Endodermal cell (in vitro differentiated cells): ENCODE measurements around the gene MGAT3. TPM values are rescaled to one million over a fixed set of nuclear protein-coding genes. Genes with fewer than 3 reads are reported as not detected.

Source experiments
- DNase-seq: peaks from one replicate; pipeline ENCODE4 v3.0.0-alpha.2; 2017
- H3K27ac ChIP-seq: 2 replicates; pipeline ENCODE4 v1.5.1; 2013; ENCODE audit warnings: mild to moderate bottlenecking, low read depth, low read length, moderate library complexity
- H3K27me3 ChIP-seq: 2 replicates; pipeline ENCODE4 v1.6.1; 2013; ENCODE audit warnings: mild to moderate bottlenecking, low read length, moderate library complexity; ENCODE audit not compliant: insufficient read depth, control insufficient read depth, poor library complexity, severe bottlenecking
- H3K36me3 ChIP-seq: 2 replicates; pipeline ENCODE4 v1.7.0; 2013; ENCODE audit warnings: mild to moderate bottlenecking, low read length, moderate library complexity; ENCODE audit not compliant: control insufficient read depth, insufficient read depth
- H3K4me1 ChIP-seq: one replicate; pipeline ENCODE4 v1.7.0; 2013; ENCODE audit warnings: low read length; ENCODE audit not compliant: control insufficient read depth, insufficient read depth
- H3K4me3 ChIP-seq: 2 replicates; pipeline ENCODE4 v1.5.1; 2013; ENCODE audit warnings: mild to moderate bottlenecking, low read length, moderate library complexity
- H3K9ac ChIP-seq: 2 replicates; pipeline ENCODE4 v1.6.1; 2013; ENCODE audit warnings: mild to moderate bottlenecking, low read length, moderate library complexity; ENCODE audit not compliant: poor library complexity, severe bottlenecking; ENCODE audit errors: extremely low read depth
- H3K9me3 ChIP-seq: 2 replicates; pipeline ENCODE4 v1.6.1; 2013; ENCODE audit warnings: mild to moderate bottlenecking, low read length, moderate library complexity; ENCODE audit not compliant: control insufficient read depth
- H3K27ac Mint-ChIP-seq: 2 replicates; pipeline ENCODE4 v1.8.0; 2020; ENCODE audit warnings: mixed read lengths
- H3K27me3 Mint-ChIP-seq: 2 replicates; pipeline ENCODE4 v1.8.0; 2021; ENCODE audit warnings: mild to moderate bottlenecking, mixed read lengths; ENCODE audit not compliant: insufficient read depth
- H3K36me3 Mint-ChIP-seq: 2 replicates; pipeline ENCODE4 v1.8.0; 2020; ENCODE audit warnings: low read depth, mixed read lengths
- H3K4me1 Mint-ChIP-seq: 2 replicates; pipeline ENCODE4 v1.8.0; 2020; ENCODE audit warnings: mixed read lengths
- H3K4me3 Mint-ChIP-seq: 2 replicates; pipeline ENCODE4 v1.8.0; 2020; ENCODE audit warnings: mild to moderate bottlenecking, moderate library complexity, mixed read lengths
- H3K9me3 Mint-ChIP-seq: 2 replicates; pipeline ENCODE4 v1.8.0; 2020; ENCODE audit warnings: mild to moderate bottlenecking, mixed read lengths
- WGBS, 2 experiments: methylation state at CpG; one replicate each; pipeline versions ENCODE4 v1.1.5 to v1.1.7; 2013; ENCODE audit warnings: missing lambda C conversion rate in 2 of 2, mixed read lengths in 1 of 2; ENCODE audit not compliant: insufficient coverage in 1 of 2, insufficient read length in 1 of 2; 5-methylcytosine and 5-hydroxymethylcytosine counted together
- total RNA-seq, 2 donors: library from RNA; stranded (reverse); fragmentation: NEBNext Ultra II Directional in 1 of 2; extraction: Animal tissue kit (Norgen Biotek cat#: 25700) in 1 of 2; gene quantifications; 2 replicates in 1 of 2; 3 replicates in 1 of 2; pipeline ENCODE4 v1.2.1, GENCODE V29; 2021
- TF ChIP-seq, protein P1 (sequence below): fragments of 200-600 bp; sonication (generic); conservative IDR thresholded peaks from 2 replicates; pipeline ENCODE4 v1.5.0; 2021; ENCODE audit warnings: antibody characterized with exemption, mild to moderate bottlenecking

MGAT3 gene
- total RNA-seq, 2 donors from 2014 or later: 9.0 to 16.7 TPM

- H3K27ac Mint-ChIP-seq: no peak overlapping the region
- Histone ChIP-seq H3K27me3 (no peaks in the 10 kb centered on the region), H3K27ac (no peak overlapping the region), H3K9me3 (no peaks in the 10 kb centered on the region), H3K36me3 (peaks cover 88% of the 10 kb centered on the region), H3K4me3 (no peak overlapping the region), H3K4me1 (no peaks in the 10 kb centered on the region), H3K9ac (no peak overlapping the region)
- peaks cover 89% of the 10 kb centered on the region for H3K36me3 Mint-ChIP-seq
- no peaks in the 10 kb centered on the region for H3K9me3 Mint-ChIP-seq
- H3K27me3 Mint-ChIP-seq: peaks cover 59% of the 10 kb centered on the region
- TF ChIP-seq, protein P1, sequence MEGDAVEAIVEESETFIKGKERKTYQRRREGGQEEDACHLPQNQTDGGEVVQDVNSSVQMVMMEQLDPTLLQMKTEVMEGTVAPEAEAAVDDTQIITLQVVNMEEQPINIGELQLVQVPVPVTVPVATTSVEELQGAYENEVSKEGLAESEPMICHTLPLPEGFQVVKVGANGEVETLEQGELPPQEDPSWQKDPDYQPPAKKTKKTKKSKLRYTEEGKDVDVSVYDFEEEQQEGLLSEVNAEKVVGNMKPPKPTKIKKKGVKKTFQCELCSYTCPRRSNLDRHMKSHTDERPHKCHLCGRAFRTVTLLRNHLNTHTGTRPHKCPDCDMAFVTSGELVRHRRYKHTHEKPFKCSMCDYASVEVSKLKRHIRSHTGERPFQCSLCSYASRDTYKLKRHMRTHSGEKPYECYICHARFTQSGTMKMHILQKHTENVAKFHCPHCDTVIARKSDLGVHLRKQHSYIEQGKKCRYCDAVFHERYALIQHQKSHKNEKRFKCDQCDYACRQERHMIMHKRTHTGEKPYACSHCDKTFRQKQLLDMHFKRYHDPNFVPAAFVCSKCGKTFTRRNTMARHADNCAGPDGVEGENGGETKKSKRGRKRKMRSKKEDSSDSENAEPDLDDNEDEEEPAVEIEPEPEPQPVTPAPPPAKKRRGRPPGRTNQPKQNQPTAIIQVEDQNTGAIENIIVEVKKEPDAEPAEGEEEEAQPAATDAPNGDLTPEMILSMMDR: no peak
- no peaks in the 10 kb centered on the region for H3K4me1 Mint-ChIP-seq
- H3K4me3 Mint-ChIP-seq: no peak overlapping the region
- DNase-seq: no peak
- WGBS, 2 experiments: 96 to 100% methylated on average over 5 to 12 of the region's 13 CpGs
Measured at GRCh38 chr22:39511226-39511625, 54.4 kb downstream of the MGAT3 start.

DNA sequence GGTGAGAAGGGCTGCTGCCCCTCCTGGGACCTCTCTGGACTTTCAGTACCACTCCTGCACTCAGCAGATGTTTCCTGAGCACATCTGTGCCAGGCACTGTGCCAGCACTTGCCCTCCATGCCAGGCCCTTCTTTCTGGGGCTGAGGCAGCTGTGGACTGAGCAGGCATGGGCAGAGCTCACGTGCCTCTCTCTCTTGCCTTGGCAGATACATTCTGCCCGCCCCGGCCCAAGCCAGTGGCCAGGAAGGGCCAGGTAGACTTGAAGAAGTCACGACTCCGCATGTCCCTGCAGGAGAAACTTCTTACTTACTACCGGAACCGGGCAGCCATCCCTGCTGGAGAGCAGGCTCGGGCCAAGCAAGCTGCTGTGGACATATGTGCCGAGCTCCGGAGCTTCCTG, 55.2 kb downstream of the MGAT3 start:
- Histone ChIP-seq H3K4me3 (no peak overlapping the region), H3K36me3 (peaks cover 87% of the 10 kb centered on the region), H3K9ac (no peak overlapping the region), H3K27me3 (no peaks in the 10 kb centered on the region), H3K4me1 (no peaks in the 10 kb centered on the region), H3K27ac (no peak overlapping the region), H3K9me3 (no peaks in the 10 kb centered on the region)
- H3K36me3 Mint-ChIP-seq: peaks cover 84% of the 10 kb centered on the region
- no peak for DNase-seq
- no peak overlapping the region for H3K4me3 Mint-ChIP-seq
- H3K9me3 Mint-ChIP-seq: no peaks in the 10 kb centered on the region
- H3K27me3 Mint-ChIP-seq: peaks cover 51% of the 10 kb centered on the region
- H3K4me1 Mint-ChIP-seq: no peaks in the 10 kb centered on the region
- 94 to 95% methylated on average over 3 to 10 of the region's 10 CpGs for WGBS, 2 experiments
- TF ChIP-seq, protein P1: no peak
- H3K27ac Mint-ChIP-seq: no peak overlapping the region

GRCh38 chr22:39513791-39514190, 57.0 kb downstream of the MGAT3 start:
- H3K4me1 Mint-ChIP-seq: peaks cover 3% of the 10 kb centered on the region
- H3K27ac Mint-ChIP-seq: no peak overlapping the region
- H3K9me3 Mint-ChIP-seq: no peaks in the 10 kb centered on the region
- TF ChIP-seq, protein P1: no peak
- WGBS, 2 experiments: 96 to 97% methylated on average over 7 to 18 of the region's 18 CpGs
- Histone ChIP-seq H3K4me3 (no peak overlapping the region), H3K9ac (no peak overlapping the region), H3K36me3 (peaks cover 83% of the 10 kb centered on the region), H3K9me3 (no peaks in the 10 kb centered on the region), H3K27me3 (no peaks in the 10 kb centered on the region), H3K4me1 (no peaks in the 10 kb centered on the region), H3K27ac (no peak overlapping the region)
- no peak for DNase-seq
- H3K4me3 Mint-ChIP-seq: no peak overlapping the region
- H3K27me3 Mint-ChIP-seq: peaks cover 37% of the 10 kb centered on the region
- H3K36me3 Mint-ChIP-seq: peaks cover 71% of the 10 kb centered on the region
